ENCODE data around the gene SYNE1.

DNA sequence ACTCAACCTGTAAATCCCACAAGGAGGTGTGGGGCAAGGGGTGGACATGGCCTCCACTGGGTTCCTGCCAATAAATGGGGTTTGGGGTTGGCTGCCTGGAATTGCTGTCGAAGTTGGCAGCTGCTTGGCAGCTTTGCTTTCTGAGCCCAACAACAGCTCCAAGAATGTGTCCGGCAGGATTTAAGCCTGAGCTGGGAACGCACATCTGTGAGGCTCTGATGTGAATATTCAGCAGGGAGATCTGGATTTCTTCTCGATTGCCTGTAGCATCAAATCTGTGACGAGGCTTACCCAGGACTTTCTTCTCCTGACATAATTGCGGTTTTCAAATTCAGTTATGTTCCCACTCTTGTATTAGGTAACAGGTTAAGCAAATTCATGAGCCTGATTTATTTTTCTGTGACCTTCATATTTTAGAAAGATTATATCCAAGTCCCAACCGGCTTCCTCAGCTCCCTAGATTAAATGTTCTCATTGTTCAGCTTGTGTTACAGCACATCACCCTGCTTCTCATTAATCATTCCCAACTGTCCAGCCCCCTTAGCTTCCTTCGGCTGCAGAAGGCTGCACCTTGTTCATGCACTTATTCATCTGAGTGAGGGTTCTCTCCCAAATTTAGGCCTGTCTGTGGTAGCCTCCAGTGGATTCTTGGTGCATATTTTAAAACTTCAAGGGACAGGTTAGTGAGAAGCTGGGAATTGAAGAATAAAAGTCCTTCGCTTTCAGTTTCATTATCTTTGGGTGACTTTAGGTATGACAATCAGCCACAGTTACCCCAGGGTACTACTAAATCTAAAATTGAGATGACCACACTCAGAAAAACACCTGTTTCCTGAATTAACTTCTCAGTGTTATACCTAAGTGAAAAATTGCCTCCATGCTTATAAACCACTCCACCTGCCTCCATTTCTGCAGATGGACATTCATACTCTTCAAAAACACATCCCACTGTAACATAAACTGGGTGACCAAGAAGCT is 519.7 kb downstream of the SYNE1 start:
- TF ChIP-seq CTCF (IDR thresholded peaks at IDR 0.05) (no peak), POLR2A (IDR thresholded peaks at IDR 0.05) (no peak)
